Heart right ventricle (tissue), 16 donors: Measurements from ENCODE around the gene NXN. TPM values are rescaled to one million over a fixed set of nuclear protein-coding genes. Genes with fewer than 3 reads are reported as not detected.
"Not testable (repeated sequence)": the region's sequence is repeated elsewhere in the genome, so short reads cannot be mapped to it uniquely, and the experiment has no call there.

Experiments used
- ATAC-seq, 8 donors: fragments of 200-7000 bp; cut with Tn5 transposase; one replicate each; pipeline ENCODE4 v1.9.1; 2020; ENCODE audit warnings: mild to moderate bottlenecking in 8 of 8, moderate library complexity in 8 of 8, moderate number of reproducible peaks in 1 of 8
- DNase-seq, 2 donors: peaks; one replicate each; pipeline ENCODE4 v3.0.0-alpha.2; 2020
- H3K27ac ChIP-seq, 10 donors: fragments of 200-600 bp; sonication (generic) in 2 of 10; one replicate each; pipeline versions ENCODE4 v1.5.0 to v1.8.0; 2020 to 2022; ENCODE audit warnings: mild to moderate bottlenecking in 3 of 10
- H3K27me3 ChIP-seq, 7 donors: fragments of 200-600 bp; one replicate each; pipeline ENCODE4 v1.8.0; 2021 to 2022; ENCODE audit warnings: mild to moderate bottlenecking in 2 of 7
- H3K36me3 ChIP-seq, 9 donors: fragments of 200-600 bp; sonication (generic) in 1 of 9; one replicate each; pipeline versions ENCODE4 v1.5.0 to v1.8.0; 2020 to 2022; ENCODE audit warnings: mild to moderate bottlenecking in 2 of 9
- H3K4me1 ChIP-seq, 9 donors: fragments of 200-600 bp; sonication (generic) in 1 of 9; one replicate each; pipeline versions ENCODE4 v1.5.0 to v1.8.0; 2020 to 2022; ENCODE audit warnings: mild to moderate bottlenecking in 4 of 9
- H3K4me3 ChIP-seq, 10 donors: fragments of 200-600 bp; sonication (generic) in 2 of 10; one replicate each; pipeline versions ENCODE4 v1.5.0 to v1.8.0; 2020 to 2022; ENCODE audit warnings: mild to moderate bottlenecking in 7 of 10, moderate library complexity in 2 of 10
- H3K9me3 ChIP-seq, 11 donors: fragments of 200-600 bp in 10 of 11; sonication (generic) in 2 of 11; one replicate each; pipeline versions ENCODE4 v1.5.0 to v1.8.0; 2013 to 2022; ENCODE audit warnings: mild to moderate bottlenecking in 2 of 11, control low read depth in 1 of 11, moderate library complexity in 1 of 11
- CTCF ChIP-seq, 9 donors: fragments of 200-600 bp; sonication (generic) in 2 of 9; IDR thresholded peaks; one replicate each; pipeline versions ENCODE4 v1.5.0 to v1.8.0; 2021 to 2022; ENCODE audit warnings: antibody characterized with exemption in 9 of 9, mild to moderate bottlenecking in 5 of 9, moderate library complexity in 1 of 9
- WGBS, 2 donors: extraction: QIAGEN DNeasy Blood & Tissue Kit; methylation state at CpG; one replicate each; pipeline ENCODE4 v1.1.7; 2013; ENCODE audit warnings: inconsistent platforms in 1 of 2; 5-methylcytosine and 5-hydroxymethylcytosine counted together
- intact Hi-C, 10 donors: fragments of 100-400 bp; cut with DNase I; formaldehyde crosslinking; loops; one replicate each; pipeline versions ENCODE4 v1.11.1 to v1.14.2; 2022
- polyA plus RNA-seq, 2 donors: library from polyadenylated mRNA; stranded (reverse); fragments of 200-250 nt; gene quantifications; one replicate each; pipeline ENCODE4 v1.2.3, GENCODE V29; 2013
- total RNA-seq, 10 donors: library from RNA; stranded (reverse); fragmentation: NEBNext Ultra II Directional in 3 of 10; extraction: Animal tissue kit (Norgen Biotek cat#: 25700) in 3 of 10; gene quantifications; one replicate each; pipeline versions ENCODE4 v1.2.1 to v1.2.4, GENCODE V29; 2021 to 2023
- donor health status: Arrhythmogenic right ventricular cardiomyopathy.
- donor health status: ischemic (EF 13 %, LVEDD 7.1; RV severe dilation, severe dysfunction).
- donor health status: healthy with polysubstance abuse.
- donor health status: DM: no; HTN: yes; CAD: no.
- donor health status: DM: no; HTN: no; CAD: no.
- donor health status: ischemic (EF 25% LVEDD 6.9; RV normal size, moderate dysfunction).
- donor health status: ischemic (EF 25% LVEDD 5.7; RV mildly dilated, moderate dysfunction).
- donor health status: healthy.
- donor health status: DM: yes; HTN: yes; CAD: no.
- donor health status: Ischemic cardiomyopathy.
- donor health status: ischemic (EF 35%, LVEDD 5.7; RV mildly dilated, moderate dysfunction).
- donor health status: nonischemic (EF 11% LVEDD 7.7; RV severe dilation, severe dysfunction).
- donor health status: DM: yes; HTN: yes; CAD: no.
- donor health status: PGD.
- donor health status: ischemic (EF 29% LVEDD 5.4; RV normal size, mild dysfunction).
- donor health status: nonischemic (EF 23%, LVEDD 6.1; RV moderate dilation, normal function).

The NXN gene
- total and polyA plus RNA-seq, 12 donors: 9.9 to 24.4 (median 15.9) TPM

GRCh38 chr17:978103-979093 is 1.2 kb downstream of the NXN start:
- H3K36me3 ChIP-seq: no peaks in the 10 kb centered on the region
- H3K27ac ChIP-seq: peak overlapping the region in 8 of 10 donors; percentile 68 to 82 (median 79)
- TF ChIP-seq CTCF (IDR thresholded peaks at IDR 0.05): no peak
- peaks cover 4 to 53% (median 37%) of the 10 kb centered on the region in 9 donors for H3K4me1 ChIP-seq
- DNase-seq: peak; percentile 41 to 52
- H3K4me3 ChIP-seq: peak overlapping the region; percentile 46 to 94 (median 81)
- peaks cover 0 to 25% (median 0%) of the 10 kb centered on the region in 7 donors for H3K27me3 ChIP-seq
- intact Hi-C loops: loop anchor here (1.0 to 10.0 kb wide), 11 partner anchors 41 to 184 kb away; no protein-coding TSS in a partner anchor
- 3% methylated on average over 56 to 67 of the region's 72 CpGs for WGBS, 2 donors
- H3K9me3 ChIP-seq: no peaks in the 10 kb centered on the region
- ATAC-seq: peak in 4 of 8 donors; percentile 12 to 20 (median 14)

GRCh38 chr17:977166-977565 is 2.4 kb downstream of the NXN start:
- WGBS, 2 donors: 84 to 91% methylated on average over 6 of the region's 6 CpGs
- peak overlapping the region in 1 of 10 donors; percentile 82 for H3K4me3 ChIP-seq
- H3K36me3 ChIP-seq: no peaks in the 10 kb centered on the region
- ATAC-seq (no peak), DNase-seq (no peak)
- peaks cover 4 to 53% (median 37%) of the 10 kb centered on the region in 9 donors for H3K4me1 ChIP-seq
- no peak for TF ChIP-seq CTCF (IDR thresholded peaks at IDR 0.05)
- intact Hi-C loops: loop anchor here in 9 of 10 donors (5.0 to 10.0 kb wide), 7 partner anchors 40 to 102 kb away; no protein-coding TSS in a partner anchor
- H3K27ac ChIP-seq: peak overlapping the region in 1 of 10 donors; percentile 80
- no peaks in the 10 kb centered on the region for H3K9me3 ChIP-seq
- H3K27me3 ChIP-seq: peaks cover 0 to 25% (median 0%) of the 10 kb centered on the region in 7 donors

GRCh38 chr17:976312-976711 is 3.3 kb downstream of the NXN start:
- H3K9me3 ChIP-seq: no peaks in the 10 kb centered on the region
- H3K36me3 ChIP-seq: no peaks in the 10 kb centered on the region
- H3K4me3 ChIP-seq: no peak overlapping the region
- intact Hi-C loops: loop anchor here in 9 of 10 donors (5.0 to 10.0 kb wide), 7 partner anchors 39 to 102 kb away; no protein-coding TSS in a partner anchor
- no peak for ATAC-seq
- WGBS, 2 donors: 69 to 78% methylated on average over 6 of the region's 6 CpGs
- no peak overlapping the region for H3K27ac ChIP-seq
- H3K27me3 ChIP-seq: peaks cover 0 to 25% (median 0%) of the 10 kb centered on the region in 7 donors
- H3K4me1 ChIP-seq: peaks cover 4 to 52% (median 37%) of the 10 kb centered on the region in 9 donors
- no peak for TF ChIP-seq CTCF (IDR thresholded peaks at IDR 0.05)
- no peak for DNase-seq

GRCh38 chr17:975371-975915 is 4.1 kb downstream of the NXN start:
- Histone ChIP-seq H3K9me3 (no peaks in the 10 kb centered on the region), H3K36me3 (no peaks in the 10 kb centered on the region), H3K4me1 (peaks cover 4 to 47% (median 28%) of the 10 kb centered on the region in 9 donors), H3K27me3 (peaks cover 0 to 28% (median 0%) of the 10 kb centered on the region in 7 donors), H3K4me3 (no peak overlapping the region), H3K27ac (peak overlapping the region in 2 of 10 donors; percentile 24 to 33)
- intact Hi-C loops: loop anchor here in 9 of 10 donors (5.0 to 10.0 kb wide), 7 partner anchors 38 to 101 kb away; no protein-coding TSS in a partner anchor
- DNase-seq (no peak), ATAC-seq (no peak)
- 54 to 63% methylated on average over 5 of the region's 5 CpGs for WGBS, 2 donors
- no peak for TF ChIP-seq CTCF (IDR thresholded peaks at IDR 0.05)

- DNase-seq, H3K4me3 ChIP-seq, H3K9me3 ChIP-seq, ATAC-seq, H3K36me3 ChIP-seq: not testable (repeated sequence)
- Histone ChIP-seq H3K27ac (peak overlapping the region in 1 of 10 donors; percentile 24), H3K27me3 (peaks cover 0 to 29% (median 0%) of the 10 kb centered on the region in 7 donors), H3K4me1 (peaks cover 0 to 41% (median 23%) of the 10 kb centered on the region in 9 donors)
- intact Hi-C loops: loop anchor here in 9 of 10 donors (5.0 to 10.0 kb wide), 7 partner anchors 37 to 100 kb away; no protein-coding TSS in a partner anchor
- WGBS, 2 donors: 81 to 90% methylated on average over 2 of the region's 2 CpGs
These were observed 4.8 kb downstream of the NXN start for GRCh38 chr17:974778-975177.
